DOHH2 (cell line): ENCODE data around the gene GRB14.

ENCODE experiments used
- H3F3A ChIP-seq: fragments of 200-600 bp; sonication (generic), shearing (Covaris generic); 2 replicates; pipeline ENCODE4 v1.6.0; 2016; ENCODE audit warnings: antibody characterized with exemption, mild to moderate bottlenecking; ENCODE audit not compliant: control insufficient read depth, insufficient read depth
- H3K27ac ChIP-seq: fragments of 200-600 bp; sonication (generic); 2 replicates; pipeline ENCODE4 v1.5.1; 2014; ENCODE audit warnings: low read depth, mild to moderate bottlenecking, low read length, moderate library complexity
- H3K27me3 ChIP-seq: fragments of 200-600 bp; sonication (generic); 2 replicates; pipeline ENCODE4 v1.6.1; 2014; ENCODE audit warnings: mild to moderate bottlenecking, low read length, mixed read lengths; ENCODE audit not compliant: control insufficient read depth
- H3K36me3 ChIP-seq: fragments of 200-600 bp; sonication (generic); 2 replicates; pipeline ENCODE4 v1.6.1; 2014; ENCODE audit warnings: mild to moderate bottlenecking, low read length, moderate library complexity, mixed read lengths; ENCODE audit not compliant: control insufficient read depth
- H3K4me1 ChIP-seq: fragments of 200-600 bp; sonication (generic); 2 replicates; pipeline ENCODE4 v1.6.1; 2014; ENCODE audit warnings: mild to moderate bottlenecking, low read length, mixed read lengths; ENCODE audit not compliant: control insufficient read depth
- H3K4me2 ChIP-seq: fragments of 200-600 bp; sonication (generic); 2 replicates; pipeline ENCODE4 v1.6.0; 2014; ENCODE audit warnings: mild to moderate bottlenecking, low read length, moderate library complexity
- H3K4me3 ChIP-seq: fragments of 200-600 bp; sonication (generic); 2 replicates; pipeline ENCODE4 v1.5.1; 2014; ENCODE audit warnings: mild to moderate bottlenecking, low read length, mixed read lengths
- H3K79me2 ChIP-seq: fragments of 200-600 bp; sonication (generic); 2 replicates; pipeline ENCODE4 v1.6.1; 2014; ENCODE audit warnings: mild to moderate bottlenecking, low read length, mixed read lengths; ENCODE audit not compliant: control insufficient read depth
- H3K9me2 ChIP-seq: fragments of 200-600 bp; sonication (generic); replicated peaks from 2 replicates; pipeline ENCODE4 v1.6.1; 2014; ENCODE audit warnings: mild to moderate bottlenecking, low read length, mixed read lengths; ENCODE audit not compliant: control insufficient read depth
- H3K9me3 ChIP-seq: fragments of 200-600 bp; sonication (generic); 2 replicates; pipeline ENCODE4 v1.6.1; 2014; ENCODE audit warnings: antibody characterized with exemption, low read length, mixed read lengths; ENCODE audit not compliant: control insufficient read depth, insufficient read depth
- H4K20me1 ChIP-seq: fragments of 200-600 bp; sonication (generic); 2 replicates; pipeline ENCODE4 v1.6.0; 2014; ENCODE audit warnings: low read depth, mild to moderate bottlenecking, antibody characterized with exemption, low read length, moderate library complexity; ENCODE audit not compliant: control insufficient read depth, insufficient read depth
- CTCF ChIP-seq: fragments of 200-600 bp; sonication (generic); IDR thresholded peaks from one replicate; pipeline ENCODE4 v1.5.1; 2014; ENCODE audit warnings: antibody characterized with exemption, mild to moderate bottlenecking, low read depth, low read length; ENCODE audit not compliant: poor library complexity, severe bottlenecking
- EZH2phosphoT487 ChIP-seq: fragments of 200-600 bp; sonication (generic); IDR thresholded peaks from 2 replicates; pipeline ENCODE4 v1.6.1; 2017; ENCODE audit warnings: borderline replicate concordance, mild to moderate bottlenecking, antibody characterized with exemption, low read length, moderate library complexity, mixed read lengths

Gene GRB14

DNA sequence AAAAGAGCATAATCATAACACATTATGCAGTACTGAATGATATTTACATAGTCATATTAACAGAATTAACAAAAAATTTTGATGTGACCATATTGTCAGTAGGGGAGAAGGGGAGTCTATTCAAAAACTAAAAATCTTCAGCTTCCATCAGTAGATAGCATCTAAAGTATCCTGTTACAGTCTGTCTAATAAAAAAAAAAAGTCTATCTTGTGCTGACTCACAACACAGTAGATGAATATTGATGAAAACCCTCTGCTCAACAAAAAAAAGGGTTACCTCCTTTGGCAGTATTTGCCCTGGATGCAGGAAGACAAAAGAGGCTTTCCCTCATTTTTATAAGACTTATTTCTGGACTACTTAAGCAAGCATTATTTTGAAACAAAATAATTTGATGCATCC lies 27.3 kb downstream of the GRB14 start:
- no peaks in the 10 kb centered on the region for H4K20me1 ChIP-seq
- no peaks in the 10 kb centered on the region for H3K9me3 ChIP-seq
- TF ChIP-seq CTCF = no peak
- no peak for TF ChIP-seq EZH2phosphoT487
- no peak overlapping the region for H3K27ac ChIP-seq
- H3K27me3 ChIP-seq = no peaks in the 10 kb centered on the region
- H3K79me2 ChIP-seq = no peaks in the 10 kb centered on the region
- H3K4me2 ChIP-seq = no peak overlapping the region
- no peak overlapping the region for H3K4me3 ChIP-seq
- no peaks in the 10 kb centered on the region for H3K36me3 ChIP-seq
- no peaks in the 10 kb centered on the region for H3F3A ChIP-seq
- no peaks in the 10 kb centered on the region for H3K4me1 ChIP-seq
- no peaks in the 10 kb centered on the region for H3K9me2 ChIP-seq

DNA sequence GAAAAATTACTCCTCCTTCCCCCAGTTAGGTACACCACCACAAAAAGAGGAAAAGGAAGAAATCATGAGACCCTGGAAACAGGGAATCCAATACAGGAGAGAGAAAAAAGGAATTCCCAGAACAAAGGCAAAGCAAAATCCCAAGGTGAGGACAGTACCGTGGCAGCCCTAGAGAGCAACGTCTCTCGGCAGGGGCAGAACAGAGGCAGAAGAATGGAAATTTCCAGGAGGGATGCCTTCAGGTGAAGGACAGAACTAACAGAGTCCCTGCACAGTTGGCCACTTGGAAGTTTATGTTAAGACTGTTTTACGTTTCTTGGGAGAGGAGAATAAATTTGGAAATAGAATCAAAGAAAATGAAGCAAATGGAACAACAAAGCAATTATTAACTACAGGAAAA lies 27.7 kb downstream of the GRB14 start:
- no peaks in the 10 kb centered on the region for H3K36me3 ChIP-seq
- H3K9me2 ChIP-seq = no peaks in the 10 kb centered on the region
- H3K9me3 ChIP-seq = no peaks in the 10 kb centered on the region
- no peaks in the 10 kb centered on the region for H4K20me1 ChIP-seq
- no peaks in the 10 kb centered on the region for H3F3A ChIP-seq
- no peaks in the 10 kb centered on the region for H3K4me1 ChIP-seq
- no peak overlapping the region for H3K4me3 ChIP-seq
- TF ChIP-seq EZH2phosphoT487 (no peak), CTCF (no peak)
- H3K27me3 ChIP-seq = no peaks in the 10 kb centered on the region
- no peak overlapping the region for H3K4me2 ChIP-seq
- H3K27ac ChIP-seq = no peak overlapping the region
- H3K79me2 ChIP-seq = no peaks in the 10 kb centered on the region

DNA sequence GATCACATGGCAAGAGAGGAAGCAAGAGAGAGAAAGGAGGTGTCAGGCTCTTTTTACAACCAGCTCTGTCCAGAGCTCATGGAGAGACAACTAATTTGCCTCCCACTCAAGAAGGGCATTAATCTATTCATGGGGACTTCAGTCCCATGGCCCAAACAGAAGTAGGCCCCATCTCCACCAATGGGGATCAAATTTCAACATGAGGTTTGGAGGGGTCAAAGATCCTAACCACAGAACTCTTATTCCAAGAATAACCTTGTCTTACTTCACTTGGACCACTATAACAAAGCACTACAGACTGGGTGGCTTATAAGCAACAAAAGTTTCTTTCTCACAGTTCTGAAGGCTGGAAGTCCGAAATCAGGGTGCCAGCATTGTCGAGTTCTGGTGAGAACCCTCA lies 31.8 kb downstream of the GRB14 start:
- Histone ChIP-seq H3K36me3 (no peaks in the 10 kb centered on the region), H3K27ac (no peak overlapping the region), H3K4me1 (no peaks in the 10 kb centered on the region), H3F3A (no peaks in the 10 kb centered on the region), H3K9me2 (no peaks in the 10 kb centered on the region), H3K4me2 (no peak overlapping the region), H3K4me3 (no peak overlapping the region), H4K20me1 (no peaks in the 10 kb centered on the region), H3K9me3 (no peaks in the 10 kb centered on the region), H3K79me2 (no peaks in the 10 kb centered on the region), H3K27me3 (no peaks in the 10 kb centered on the region)
- TF ChIP-seq CTCF = no peak
- no peak for TF ChIP-seq EZH2phosphoT487

DNA sequence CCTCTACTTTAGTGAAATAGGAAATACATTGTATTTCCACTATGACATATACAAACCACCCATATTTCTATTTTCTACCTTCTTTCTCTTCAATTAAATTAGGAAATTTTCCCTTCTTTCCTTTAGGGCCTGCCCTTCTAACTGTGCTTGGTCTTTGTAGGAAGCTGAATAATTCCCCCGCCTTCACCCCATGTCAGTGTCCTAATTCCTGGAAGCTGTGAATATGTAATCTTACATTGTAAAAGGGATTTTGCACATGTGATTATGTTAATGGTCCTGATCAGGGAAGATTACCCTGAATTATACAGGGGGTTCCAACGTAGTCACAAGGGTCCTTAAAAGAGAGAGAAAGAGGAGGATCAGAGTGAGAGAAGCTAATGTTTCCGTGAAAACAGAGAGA lies 40.2 kb downstream of the GRB14 start:
- Histone ChIP-seq H3F3A (no peaks in the 10 kb centered on the region), H4K20me1 (no peaks in the 10 kb centered on the region), H3K9me3 (no peaks in the 10 kb centered on the region), H3K4me1 (no peaks in the 10 kb centered on the region), H3K4me2 (no peak overlapping the region), H3K27ac (no peak overlapping the region), H3K79me2 (no peaks in the 10 kb centered on the region), H3K27me3 (no peaks in the 10 kb centered on the region), H3K4me3 (no peak overlapping the region), H3K9me2 (no peaks in the 10 kb centered on the region), H3K36me3 (no peaks in the 10 kb centered on the region)
- no peak for TF ChIP-seq CTCF
- no peak for TF ChIP-seq EZH2phosphoT487
